ENCODE data around the gene GFAP. TPM values are rescaled to one million over a fixed set of nuclear protein-coding genes. Genes with fewer than 3 reads are reported as not detected.

Gene GFAP
- total RNA-seq, 1 experiment from 2014 or later: 1.2 TPM

DNA sequence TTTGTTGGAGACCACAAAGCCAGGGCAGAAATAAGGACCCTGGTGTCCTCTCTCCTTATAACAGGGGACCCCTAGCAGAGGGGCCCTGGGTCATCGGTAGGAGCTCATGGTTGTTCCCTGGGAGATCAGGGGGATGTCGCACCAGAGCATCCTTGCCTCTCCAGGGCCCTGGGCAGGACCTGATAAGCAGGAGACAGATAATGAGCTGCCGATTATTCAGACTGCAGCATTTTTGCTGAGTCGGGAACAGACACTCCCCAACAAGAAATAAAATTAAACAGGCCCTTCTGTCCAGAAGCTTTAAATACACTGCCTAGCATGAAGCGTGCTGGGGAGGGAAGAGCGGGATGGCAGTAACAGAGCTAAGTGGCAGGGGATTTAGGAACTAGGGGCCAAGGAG, 15.4 kb upstream of the GFAP start:
- Histone ChIP-seq H2BK120ac (ENCODE audit: low read depth, low read length, poor library complexity, severe bottlenecking) (no peak overlapping the region), H3T11ph (ENCODE audit: low read length) (no peak overlapping the region), H2BK5ac (ENCODE audit: insufficient read length, low read length) (no peak overlapping the region), H3K4me2 (ENCODE audit: insufficient read depth, insufficient read length, low read length) (no peak overlapping the region), H3K4me1 (ENCODE audit: insufficient read depth, low read length) (no peaks in the 10 kb centered on the region), H3K27ac (ENCODE audit: insufficient read length, low read depth, low read length) (no peak overlapping the region), H4K91ac (ENCODE audit: insufficient read length, low read depth, low read length) (no peak overlapping the region), H2BK20ac (ENCODE audit: low read depth, low read length, poor library complexity, severe bottlenecking) (no peak overlapping the region), H3K79me1 (ENCODE audit: insufficient read depth, low read depth, low read length, poor library complexity, severe bottlenecking) (no peaks in the 10 kb centered on the region), H3K79me2 (ENCODE audit: insufficient read depth, low read length) (no peaks in the 10 kb centered on the region), H3K23me2 (ENCODE audit: insufficient read length, low read depth, low read length, poor library complexity, severe bottlenecking) (no peaks in the 10 kb centered on the region), H3K9me3 (ENCODE audit: control insufficient read depth, low read depth, low read length) (no peaks in the 10 kb centered on the region), H3K18ac (ENCODE audit: insufficient read length, low read depth, low read length) (no peak overlapping the region), H3K9ac (ENCODE audit: extremely low read depth, insufficient read length, low read length) (no peak overlapping the region), H2AK5ac (ENCODE audit: insufficient read length, low read length) (no peak overlapping the region), H4K20me1 (ENCODE audit: control insufficient read depth, insufficient read depth, insufficient read length) (no peaks in the 10 kb centered on the region), H3K27me3 (ENCODE audit: insufficient read depth, low read length) (no peaks in the 10 kb centered on the region), H2BK15ac (ENCODE audit: low read depth, low read length) (no peak overlapping the region), H2BK12ac (ENCODE audit: insufficient read length, low read depth, low read length) (no peak overlapping the region), H3K14ac (ENCODE audit: insufficient read depth, low read length) (no peak overlapping the region), H4K5ac (ENCODE audit: insufficient read length, low read depth, low read length) (no peak overlapping the region), H3K4ac (ENCODE audit: low read depth, low read length) (no peak overlapping the region), H4K8ac (replicated peaks; ENCODE audit: insufficient read length, low read depth, low read length) (no peak overlapping the region), H3K23ac (ENCODE audit: insufficient read length, low read depth, low read length) (no peak overlapping the region), H3K56ac (ENCODE audit: insufficient read length, low read depth, low read length) (no peak overlapping the region), H2AFZ (ENCODE audit: low read length) (no peak overlapping the region)
- Mint-ChIP-seq H3K36me3 (ENCODE audit: insufficient read depth in 1 of 3, low read depth in 3 of 3) (peaks cover 52 to 96% (median 93%) of the 10 kb centered on the region in 3 experiments), H3K4me3 (no peak overlapping the region), H3K27me3 (ENCODE audit: low read depth) (no peaks in the 10 kb centered on the region; the same call in 1 of the 2 replicates), H3K27ac (no peak overlapping the region), H3K9me3 (no peaks in the 10 kb centered on the region), H3K4me1 (no peaks in the 10 kb centered on the region)
- TF ChIP-seq, protein P1, sequence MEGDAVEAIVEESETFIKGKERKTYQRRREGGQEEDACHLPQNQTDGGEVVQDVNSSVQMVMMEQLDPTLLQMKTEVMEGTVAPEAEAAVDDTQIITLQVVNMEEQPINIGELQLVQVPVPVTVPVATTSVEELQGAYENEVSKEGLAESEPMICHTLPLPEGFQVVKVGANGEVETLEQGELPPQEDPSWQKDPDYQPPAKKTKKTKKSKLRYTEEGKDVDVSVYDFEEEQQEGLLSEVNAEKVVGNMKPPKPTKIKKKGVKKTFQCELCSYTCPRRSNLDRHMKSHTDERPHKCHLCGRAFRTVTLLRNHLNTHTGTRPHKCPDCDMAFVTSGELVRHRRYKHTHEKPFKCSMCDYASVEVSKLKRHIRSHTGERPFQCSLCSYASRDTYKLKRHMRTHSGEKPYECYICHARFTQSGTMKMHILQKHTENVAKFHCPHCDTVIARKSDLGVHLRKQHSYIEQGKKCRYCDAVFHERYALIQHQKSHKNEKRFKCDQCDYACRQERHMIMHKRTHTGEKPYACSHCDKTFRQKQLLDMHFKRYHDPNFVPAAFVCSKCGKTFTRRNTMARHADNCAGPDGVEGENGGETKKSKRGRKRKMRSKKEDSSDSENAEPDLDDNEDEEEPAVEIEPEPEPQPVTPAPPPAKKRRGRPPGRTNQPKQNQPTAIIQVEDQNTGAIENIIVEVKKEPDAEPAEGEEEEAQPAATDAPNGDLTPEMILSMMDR (conservative IDR thresholded peaks at IDR 0.05): no peak
- no CpG with 5 or more reads among the region's 6 CpGs for WGBS (ENCODE audit: extremely low coverage, insufficient read length, low lambda C conversion rate)
- no peak for DNase-seq
